NCI-H1092 (cell line): Measurements from ENCODE around the gene SRGAP1.

Experiments
- DNase-seq: peaks from one replicate; lab custom pipeline; 2025; lab: John Stamatoyannopoulos, UW

Gene SRGAP1

DNA sequence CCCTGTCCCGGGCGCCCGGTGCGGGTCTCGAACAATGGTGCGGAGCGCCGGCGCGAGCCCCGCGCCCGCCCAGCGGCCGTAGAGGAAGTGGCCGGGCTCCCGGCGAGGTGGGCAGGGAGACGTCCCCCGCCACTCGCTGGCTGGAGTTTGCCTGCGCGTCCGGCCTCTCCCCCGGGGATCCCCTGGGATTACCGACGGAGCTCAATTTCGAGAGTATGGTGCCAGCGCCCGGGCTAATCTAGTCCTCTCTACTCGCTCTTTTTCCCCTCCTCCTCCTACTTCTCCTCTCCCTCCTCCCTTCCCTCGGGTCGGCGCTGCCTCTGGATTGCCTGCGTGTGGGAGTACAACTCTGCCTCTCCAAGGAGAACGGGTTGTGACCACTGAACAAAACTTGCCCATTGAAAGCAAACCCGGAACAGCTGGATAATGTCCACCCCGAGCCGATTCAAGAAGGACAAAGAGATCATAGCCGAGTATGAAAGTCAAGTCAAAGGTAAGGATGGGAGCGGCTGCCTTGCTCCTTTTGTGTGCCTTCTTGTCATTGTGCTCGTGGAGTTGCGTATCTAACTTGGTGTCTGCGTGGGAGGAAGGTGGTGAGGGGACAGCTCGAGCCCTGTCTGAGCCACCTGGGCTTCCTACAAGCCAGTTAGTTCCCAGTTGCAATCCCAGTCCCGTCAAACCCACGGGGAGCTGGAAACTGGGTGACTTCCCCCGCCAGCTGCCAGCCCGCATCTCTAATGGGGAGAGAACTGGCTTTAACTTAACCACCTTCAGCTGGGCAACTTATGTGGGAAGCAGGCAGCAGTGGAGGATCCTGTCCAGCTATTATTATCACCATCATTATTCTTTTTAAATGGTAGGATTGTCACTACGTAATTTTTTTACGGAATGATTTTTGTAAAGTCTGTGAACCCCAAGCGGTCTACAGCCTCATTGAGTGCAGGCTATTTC lies at the start of gene SRGAP1:
Gene SRGAP1, plus strand, starts transcription at position 310 of the 951 bp plus-strand sequence. Its CDS starts 117 bp downstream, at position 427.
- DNase-seq = peak; percentile 33

DNA sequence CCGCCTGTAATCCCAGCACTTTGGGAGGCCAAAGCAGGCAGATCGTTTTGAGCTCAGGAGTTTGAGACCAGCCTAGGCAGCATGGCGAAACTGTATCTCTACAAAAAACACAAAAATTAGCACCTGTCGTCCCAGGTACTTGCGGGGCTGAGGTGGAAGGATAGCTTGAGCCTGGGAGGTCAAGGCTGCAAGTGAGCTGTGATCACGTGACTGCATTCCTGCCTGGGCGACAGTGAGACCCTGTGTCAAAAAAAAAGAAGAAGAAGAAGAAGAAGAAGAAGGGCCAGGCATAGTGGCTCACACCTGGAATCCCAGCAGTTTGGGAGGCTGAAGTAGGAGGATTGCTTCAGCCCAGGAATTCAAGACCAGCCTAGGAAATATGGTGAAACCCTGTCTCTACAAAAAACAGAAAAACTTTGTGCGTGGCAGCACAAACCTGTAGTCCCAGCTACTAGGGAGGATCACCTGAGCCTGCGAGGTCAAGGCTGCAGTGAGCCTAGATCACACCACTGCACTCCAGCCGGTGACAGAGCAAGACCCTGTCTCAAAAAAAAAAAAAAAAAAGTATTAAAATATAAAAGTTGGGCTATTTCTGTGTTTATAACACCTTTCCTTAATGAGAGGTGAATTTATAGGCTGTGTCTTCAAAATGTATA lies 49.3 kb upstream of the SRGAP1 start:
- DNase-seq = no peak

DNA sequence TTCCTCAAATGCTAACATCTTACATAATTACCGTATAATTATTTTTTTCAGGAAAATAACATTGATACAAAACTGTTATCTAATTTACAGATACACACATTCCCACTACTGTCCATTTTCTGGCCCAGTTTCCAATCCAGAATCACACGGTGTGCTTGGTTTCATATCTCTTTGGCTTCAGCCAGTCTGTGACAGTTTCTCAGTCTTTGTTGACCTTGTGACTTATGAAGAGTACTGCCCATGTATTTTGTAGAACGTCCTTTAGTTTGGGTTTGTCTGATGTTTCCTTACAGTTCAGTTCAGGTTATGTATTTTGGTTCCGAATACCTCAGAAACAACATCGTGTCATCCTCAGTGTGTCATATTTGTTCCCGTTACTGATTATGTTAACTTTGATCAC lies 48.6 kb upstream of the SRGAP1 start:
- no peak for DNase-seq

DNA sequence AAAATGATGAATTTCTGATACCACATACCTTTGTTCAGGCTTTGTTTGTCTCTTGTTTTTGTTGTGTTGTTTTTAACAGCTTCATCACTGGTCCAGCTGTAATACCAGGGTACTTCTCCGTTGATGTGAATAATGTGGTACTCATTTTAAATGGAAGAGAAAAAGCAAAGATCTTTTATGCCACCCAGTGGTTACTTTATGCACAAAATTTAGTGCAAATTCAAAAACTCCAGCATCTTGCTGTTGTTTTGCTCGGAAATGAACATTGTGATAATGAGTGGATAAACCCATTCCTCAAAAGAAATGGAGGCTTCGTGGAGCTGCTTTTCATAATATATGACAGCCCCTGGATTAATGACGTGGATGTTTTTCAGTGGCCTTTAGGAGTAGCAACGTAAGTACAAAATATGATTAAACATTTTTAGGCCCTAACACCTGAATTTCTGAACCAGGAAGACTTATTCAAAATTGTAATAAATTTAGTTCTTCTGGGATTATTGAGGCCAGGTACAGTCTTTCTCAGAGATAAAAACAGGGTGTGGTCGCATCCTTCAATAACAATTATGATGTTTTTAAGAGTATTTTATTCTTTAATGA lies 42.4 kb upstream of the SRGAP1 start:
- peak; percentile 36 for DNase-seq

DNA sequence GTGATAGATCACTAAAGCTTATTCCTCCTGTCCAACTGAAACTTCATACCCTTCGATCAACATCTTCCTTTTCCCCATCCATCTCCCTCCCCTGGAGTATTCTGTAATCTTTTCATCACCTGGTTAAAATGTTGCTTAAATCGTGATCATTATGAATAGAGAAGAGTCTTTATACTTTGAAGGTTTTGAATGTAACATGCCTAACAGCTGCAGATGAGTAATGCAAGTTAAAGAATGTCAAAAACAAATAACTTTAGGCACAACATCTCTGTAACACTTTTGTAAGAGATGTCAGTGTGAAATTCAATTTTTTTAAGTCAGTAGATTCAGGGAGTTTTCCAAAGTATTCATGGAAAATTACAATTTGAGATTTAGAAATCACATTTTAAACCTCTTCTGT lies 39.8 kb upstream of the SRGAP1 start:
- no peak for DNase-seq

DNA sequence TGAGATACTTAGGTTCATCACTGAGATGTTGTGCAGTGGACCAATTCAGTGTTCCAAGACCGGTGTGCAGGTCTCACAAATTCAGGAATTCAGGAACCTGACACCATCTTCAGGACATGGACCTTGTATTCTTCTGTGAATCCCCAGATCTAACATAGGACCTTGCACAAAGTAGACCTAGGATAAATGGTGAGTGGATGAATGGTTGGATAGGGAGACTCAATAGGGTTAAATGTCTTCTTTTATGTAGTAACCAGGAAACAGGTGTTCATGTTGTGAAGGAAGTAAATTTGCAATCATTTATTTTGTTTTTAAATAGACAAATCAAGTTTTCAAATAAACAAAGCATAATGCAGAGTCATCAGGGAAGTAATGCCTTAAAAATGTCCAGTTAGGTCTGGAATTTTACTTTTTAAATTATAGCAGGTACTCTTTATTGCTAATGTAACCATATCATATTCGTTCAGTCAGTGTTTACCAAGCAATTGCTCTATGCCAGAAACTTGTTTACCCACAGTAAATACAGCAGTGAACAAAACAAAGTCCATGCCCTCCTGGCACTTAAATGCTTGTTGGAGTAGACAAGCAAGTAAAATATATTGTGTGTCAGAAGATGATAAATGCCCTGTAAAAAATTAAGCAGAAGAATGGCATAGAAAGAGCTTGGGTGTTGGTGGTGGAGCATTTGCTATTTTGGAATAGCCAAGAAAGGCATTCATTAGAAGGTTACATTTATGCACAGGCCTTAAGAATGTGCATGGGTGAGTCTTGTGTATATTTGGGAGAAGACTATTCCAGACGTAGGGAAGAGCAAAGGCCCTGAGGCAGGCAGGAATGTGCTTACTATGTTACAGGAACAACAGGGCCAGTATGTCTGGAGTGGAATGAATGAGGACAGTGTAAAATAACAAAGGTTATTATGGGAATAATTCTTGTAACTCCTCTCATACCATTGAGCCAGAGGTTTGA lies 38.5 kb upstream of the SRGAP1 start:
- DNase-seq = peak; percentile 74

DNA sequence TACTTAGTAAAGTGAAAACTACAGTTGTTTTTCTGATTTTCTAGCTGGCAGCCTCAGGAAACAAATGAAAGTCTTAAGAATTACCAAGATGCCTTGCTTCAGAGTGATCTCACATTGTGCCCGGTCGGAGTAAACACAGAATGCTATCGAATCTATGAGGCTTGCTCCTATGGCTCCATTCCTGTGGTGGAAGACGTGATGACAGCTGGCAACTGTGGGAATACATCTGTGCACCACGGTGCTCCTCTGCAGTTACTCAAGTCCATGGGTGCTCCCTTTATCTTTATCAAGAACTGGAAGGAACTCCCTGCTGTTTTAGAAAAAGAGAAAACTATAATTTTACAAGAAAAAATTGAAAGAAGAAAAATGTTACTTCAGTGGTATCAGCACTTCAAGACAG lies 35.9 kb upstream of the SRGAP1 start:
- DNase-seq = no peak

DNA sequence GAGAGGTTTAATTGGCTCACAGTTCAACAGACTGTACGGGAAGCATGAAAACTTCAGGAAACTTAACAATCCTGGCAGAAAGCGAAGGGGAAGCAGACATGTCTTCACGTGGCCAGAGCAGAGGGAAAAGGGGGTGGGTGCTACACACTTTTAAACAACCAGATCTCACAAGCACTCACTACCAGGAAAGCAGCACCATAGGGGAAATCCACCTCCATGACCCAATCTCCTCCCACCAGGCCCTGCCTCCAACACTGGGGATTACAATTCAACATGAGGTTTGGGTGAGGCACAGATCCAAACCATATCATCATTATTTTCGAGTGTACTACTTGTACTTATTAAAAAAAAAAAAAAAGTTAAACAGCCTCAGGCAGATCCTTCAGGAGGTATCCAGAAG lies 34.9 kb upstream of the SRGAP1 start:
- DNase-seq = no peak

DNA sequence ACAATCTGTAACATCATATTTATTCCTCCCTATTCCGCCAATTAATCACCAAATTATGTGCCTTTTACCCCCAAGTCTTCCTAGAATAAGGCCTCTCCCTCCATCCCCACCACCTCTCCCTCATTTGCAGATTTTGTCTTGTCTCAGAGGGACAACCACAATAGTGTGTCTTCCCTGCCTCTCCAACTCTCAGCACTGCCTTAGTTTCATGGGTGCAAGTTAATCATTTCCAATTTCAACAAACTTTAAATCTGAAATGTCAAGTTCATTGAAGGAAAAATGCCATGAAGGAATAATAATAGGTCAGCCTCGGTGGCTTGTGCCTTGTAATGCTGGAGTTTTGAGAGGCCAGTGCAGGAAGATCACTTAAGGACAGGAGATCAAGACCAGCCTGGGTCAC lies 33.2 kb upstream of the SRGAP1 start:
- DNase-seq = no peak

DNA sequence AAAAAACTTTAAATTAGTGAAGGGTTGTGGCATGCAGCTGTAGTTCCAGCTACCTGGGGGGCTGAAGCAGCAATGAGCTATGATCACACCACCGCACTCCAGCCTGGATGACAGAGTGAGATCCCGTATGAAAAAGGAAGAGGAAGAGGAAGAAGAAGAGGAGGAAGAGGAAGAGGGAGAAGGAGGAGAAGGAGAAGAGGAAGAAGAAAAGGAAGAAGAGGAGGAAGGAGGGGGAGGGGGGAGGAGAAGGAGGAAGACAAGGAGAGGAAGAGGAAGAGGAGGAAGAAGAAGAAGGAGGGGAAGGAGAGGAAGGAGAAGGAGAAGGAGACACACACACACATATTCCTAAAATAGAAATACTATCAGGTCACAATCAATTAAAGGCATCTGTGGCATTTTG lies 32.7 kb upstream of the SRGAP1 start:
- DNase-seq = no peak

DNA sequence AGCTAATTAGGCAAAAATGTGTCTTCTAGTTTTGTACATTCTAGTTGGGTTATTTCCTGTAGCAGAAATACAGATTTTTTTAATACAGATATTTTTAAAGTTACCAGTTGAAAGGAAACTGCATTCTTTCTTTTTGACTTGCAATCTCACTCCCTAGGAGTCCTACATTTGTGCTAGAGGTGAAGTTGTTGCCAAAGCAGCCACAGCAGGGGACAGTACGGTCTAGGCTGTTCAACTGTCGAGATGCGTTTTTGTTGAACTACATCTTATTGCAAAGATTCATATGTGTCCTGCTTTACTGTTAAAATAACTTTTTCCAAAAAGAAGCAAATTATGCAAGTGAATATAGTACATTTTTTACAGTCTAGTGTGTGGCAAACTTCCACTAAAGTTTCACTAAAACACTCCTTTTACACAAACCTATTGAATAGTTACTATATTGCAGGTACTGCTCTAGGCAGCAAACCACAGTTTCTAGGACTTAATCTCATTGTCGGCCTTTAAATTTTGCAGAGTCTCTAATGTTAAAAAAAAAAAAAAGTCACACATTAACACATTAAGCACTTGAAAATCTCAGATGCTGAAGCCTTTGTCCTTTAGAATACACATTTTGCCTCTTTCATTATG lies 30.2 kb upstream of the SRGAP1 start:
- DNase-seq = no peak

DNA sequence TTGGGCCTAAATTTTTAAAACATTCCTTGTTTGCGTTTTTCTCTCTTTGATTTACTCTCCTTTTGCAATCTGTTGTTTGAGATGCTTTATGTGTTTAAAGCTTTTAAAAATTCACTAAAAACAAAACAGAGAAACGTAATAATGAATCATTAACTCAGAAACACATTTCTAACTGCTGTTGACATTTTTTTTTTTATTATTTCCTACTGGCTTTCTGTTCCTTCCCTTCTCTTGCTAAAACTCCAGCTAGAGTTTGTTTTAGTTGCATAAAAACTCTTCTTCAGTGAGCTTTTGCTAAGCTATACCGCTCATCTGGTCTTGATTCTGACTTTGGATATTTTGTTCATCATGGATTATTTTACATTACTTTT lies 29.0 kb upstream of the SRGAP1 start:
- no peak for DNase-seq

DNA sequence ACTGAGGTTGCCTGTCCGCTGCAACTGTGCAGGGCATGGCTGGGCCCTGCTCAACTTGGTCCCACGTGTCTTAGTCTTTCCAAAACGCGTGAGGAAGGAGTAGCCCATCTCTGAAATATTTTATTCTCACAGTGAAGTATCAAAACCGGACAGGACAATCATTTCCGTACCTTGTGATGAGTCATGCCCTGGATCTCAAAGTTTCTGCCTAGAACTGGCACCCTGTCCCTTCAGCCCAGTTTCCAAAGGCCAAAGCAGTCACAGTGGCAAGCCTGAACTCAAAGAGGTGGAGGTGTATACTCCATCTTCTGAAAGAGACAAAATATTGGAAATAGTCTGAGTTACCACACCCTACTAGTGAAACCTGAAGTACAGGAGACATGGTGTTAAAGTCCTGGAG lies 28.5 kb upstream of the SRGAP1 start:
- DNase-seq = no peak

DNA sequence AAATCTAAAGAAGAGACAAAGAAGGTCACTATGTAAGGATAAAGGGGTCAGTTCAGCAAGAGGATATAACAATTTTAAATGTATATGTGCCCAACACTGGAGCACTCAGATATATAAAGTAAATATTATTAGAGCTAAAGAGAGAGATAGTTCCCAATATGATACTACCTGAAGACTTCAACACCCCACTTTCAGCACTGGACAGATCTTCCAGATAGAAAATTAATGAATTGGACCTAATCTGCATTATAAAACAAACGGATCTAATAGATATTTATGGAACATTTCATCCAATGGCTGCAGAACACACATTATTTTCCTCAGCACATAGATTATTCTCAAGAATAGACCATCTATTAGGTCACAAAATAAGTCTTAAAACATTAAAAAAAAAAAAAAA lies 24.1 kb upstream of the SRGAP1 start:
- no peak for DNase-seq

DNA sequence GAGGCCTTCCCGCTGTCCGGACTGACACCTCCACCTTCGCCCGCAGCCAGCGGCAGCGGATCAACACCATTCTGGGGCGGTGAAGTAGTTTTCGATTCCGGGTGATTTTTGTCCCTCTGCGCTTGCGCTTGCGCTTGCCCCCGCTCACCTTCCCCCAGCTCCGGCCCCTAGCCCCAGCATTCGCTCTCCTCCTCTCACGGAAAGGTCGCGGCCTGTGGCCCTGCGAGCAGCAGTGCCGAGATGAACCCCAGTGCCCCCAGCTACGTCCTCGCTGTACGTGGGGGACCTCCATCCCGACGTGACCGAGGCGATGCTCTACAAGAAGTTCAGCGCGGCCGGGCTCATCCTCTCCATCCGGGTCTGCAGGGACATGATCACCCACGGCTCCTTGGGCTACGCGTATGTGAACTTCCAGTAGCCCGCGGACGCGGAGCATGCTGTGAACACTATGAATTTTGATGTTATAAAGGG lies 22.7 kb upstream of the SRGAP1 start:
- no peak for DNase-seq

DNA sequence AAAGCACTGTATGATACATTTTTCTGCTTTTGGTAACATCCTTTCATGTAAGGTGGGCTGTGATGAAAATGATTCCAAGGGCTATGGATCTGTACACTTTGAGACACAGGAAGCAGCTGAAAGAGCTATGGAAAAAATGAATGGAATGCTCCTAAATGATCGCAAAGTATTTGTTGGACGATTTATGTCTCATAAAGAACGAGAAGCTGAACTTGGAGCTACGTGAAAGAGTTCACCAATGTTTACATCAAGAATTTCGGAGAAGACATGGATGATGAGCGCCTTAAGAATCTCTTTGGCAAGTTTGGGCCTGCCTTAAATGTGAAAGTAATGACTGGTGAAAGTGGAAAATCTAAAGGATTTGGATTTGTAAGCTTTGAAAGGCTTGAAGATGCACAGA lies 22.1 kb upstream of the SRGAP1 start:
- no peak for DNase-seq

DNA sequence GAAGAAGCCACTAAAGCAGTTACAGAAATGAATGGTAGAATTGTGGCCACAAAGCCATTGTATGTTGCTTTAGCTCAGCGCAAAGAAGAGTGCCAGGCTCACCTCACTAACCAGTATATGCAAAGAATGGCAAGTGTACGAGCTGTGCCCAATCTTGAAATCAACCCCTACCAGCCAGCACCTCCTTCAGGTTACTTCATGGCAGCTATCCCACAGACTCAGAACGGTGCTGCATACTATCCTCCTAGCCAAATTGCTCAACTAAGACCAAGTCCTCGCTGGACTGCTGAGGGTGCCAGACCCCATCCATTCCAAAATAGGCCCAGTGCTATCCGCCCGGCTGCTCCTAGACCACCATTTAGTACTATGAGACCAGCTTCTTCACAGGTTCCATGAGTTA lies 21.5 kb upstream of the SRGAP1 start:
- no peak for DNase-seq

DNA sequence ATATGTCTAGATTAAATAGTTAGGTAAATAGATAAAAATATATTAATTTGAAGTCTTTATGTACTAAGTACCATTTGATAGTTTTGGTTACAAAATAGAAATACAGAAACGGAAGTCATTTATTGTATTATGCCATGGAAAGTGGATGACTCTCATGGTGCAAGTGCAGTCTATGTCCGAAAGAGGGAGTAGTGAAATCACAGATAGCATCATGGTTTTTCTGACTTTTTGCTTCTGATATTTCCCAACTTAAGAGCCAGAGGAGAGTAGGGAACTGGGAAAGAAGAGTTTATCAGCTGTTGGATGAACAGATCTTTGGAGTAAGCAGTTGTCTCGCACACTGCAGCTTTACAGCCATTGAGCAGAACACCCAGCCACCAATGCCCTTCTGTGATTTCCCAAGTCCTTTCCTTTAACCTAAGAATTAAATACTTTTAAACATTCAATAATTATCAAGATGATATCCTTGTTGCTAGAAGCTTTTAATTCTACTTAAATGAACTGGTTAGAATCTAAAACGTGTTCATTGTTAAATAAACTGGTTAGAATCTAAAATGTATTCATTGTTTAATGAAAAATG lies 18.4 kb upstream of the SRGAP1 start:
- no peak for DNase-seq

DNA sequence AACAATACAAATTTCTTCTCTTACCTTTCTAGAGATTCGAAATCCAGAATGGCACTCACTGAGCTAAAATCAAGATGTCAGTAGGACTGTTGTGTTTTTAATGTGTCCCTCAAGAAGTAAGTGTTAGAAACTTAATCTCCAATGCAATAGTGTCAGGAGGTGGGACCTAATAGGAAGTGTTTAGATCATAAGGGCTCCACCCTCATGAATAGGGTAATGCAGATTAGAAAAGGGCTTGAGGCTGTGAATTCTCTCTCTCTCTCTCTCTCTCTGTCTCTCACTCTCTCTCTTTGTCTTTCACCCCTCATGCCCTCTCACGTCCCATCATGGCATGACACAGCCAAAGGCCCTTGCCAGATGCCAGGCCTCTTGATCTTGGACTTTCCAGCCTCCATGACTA lies 15.6 kb upstream of the SRGAP1 start:
- DNase-seq = no peak

DNA sequence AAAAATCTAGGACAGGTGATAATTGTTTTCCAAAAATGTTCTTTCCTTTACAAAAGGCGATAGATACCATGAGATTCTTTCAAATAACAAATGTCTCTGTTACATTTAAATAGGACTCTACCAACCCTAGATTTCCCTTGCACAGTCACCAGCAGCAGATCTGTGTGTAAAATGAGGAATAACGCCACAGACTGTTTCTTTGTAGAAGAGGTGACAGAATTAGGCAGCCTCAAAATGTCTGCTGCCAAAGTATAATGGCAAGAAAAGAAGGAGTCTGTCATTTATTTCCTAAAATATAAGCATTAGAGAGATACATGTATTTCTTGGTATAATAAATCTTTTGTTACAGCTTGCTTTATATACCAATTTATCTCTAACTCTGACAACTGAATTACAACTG lies 8.5 kb upstream of the SRGAP1 start:
- no peak for DNase-seq

DNA sequence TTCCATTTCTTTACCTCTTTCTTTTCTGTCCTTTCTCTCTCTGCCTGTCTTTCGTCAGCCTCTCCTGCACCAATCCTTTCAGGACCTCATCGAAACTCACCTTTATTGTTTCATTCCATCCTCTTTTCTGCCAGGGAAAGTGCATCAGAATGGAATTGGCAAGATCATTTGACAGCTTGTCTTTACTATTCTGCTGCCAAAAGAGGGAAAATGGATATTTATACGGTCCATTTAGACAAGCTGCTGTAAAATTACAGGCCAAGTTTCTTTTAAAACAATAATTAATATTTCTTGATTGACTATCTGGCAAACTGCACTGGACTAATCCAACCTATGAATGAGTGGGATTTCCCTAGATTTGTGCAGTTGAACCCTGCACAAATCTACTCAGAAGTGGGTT lies 7.6 kb upstream of the SRGAP1 start:
- DNase-seq = no peak
